HG02852 (cell line): Measurements from ENCODE around the gene GPHB5.
"Not testable (repeated sequence)": the region's sequence is repeated elsewhere in the genome, so short reads cannot be mapped to it uniquely, and the experiment has no call there.

ENCODE experiments used
- ATAC-seq: cut with Tn5 transposase; IDR thresholded peaks from one replicate; pipeline ENCODE4 v1.9.1; 2021; ENCODE audit warnings: mild to moderate bottlenecking, moderate library complexity; ENCODE audit not compliant: unreplicated experiment

The GPHB5 gene

DNA sequence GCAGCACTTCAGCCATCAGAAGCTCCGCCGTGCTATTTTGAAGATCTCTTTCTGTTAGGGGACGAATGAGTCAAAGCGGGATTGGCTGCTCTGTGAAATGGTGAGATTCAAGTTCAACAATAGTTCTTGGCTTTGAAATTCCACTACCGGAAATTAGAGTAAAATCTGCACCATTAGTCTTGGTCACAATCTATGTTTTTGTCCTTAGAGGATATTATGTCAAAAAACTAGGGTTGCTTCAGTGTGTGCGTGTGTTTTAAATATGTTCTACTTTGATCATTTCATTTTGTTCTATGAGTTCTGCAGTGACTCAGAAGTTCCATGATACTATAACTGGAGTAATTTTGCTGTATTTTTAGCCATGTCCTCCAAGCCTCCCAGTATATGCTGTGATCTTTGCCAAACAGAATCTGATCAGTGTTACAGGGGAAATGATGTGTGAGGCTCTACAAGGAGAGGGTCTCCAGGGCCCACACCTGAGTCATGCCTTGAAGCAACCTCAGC, 22.6 kb downstream of the GPHB5 start:
- ATAC-seq, result peak; percentile 52

DNA sequence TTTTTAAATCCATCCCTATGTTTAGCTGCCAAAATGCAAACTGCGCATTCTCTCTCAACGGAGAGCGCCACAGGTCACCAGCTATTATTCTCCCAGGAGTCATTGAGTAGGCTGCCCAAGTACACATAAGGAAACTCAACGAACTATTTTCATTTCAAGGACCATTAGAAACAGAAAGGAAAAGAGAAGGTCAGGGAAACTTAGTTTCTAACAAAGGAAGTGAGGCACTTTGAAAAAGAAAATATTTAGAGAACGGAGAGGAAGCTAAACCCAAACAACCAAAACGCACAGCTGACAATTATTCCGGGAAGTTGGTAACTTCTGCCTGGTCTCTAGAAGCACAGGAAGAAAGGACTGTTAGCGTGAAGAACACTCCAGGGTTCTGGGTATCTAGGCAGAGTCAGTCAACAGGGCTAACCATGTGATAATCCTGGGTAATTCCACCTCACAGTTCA, 23.5 kb downstream of the GPHB5 start:
- no peak for ATAC-seq

DNA sequence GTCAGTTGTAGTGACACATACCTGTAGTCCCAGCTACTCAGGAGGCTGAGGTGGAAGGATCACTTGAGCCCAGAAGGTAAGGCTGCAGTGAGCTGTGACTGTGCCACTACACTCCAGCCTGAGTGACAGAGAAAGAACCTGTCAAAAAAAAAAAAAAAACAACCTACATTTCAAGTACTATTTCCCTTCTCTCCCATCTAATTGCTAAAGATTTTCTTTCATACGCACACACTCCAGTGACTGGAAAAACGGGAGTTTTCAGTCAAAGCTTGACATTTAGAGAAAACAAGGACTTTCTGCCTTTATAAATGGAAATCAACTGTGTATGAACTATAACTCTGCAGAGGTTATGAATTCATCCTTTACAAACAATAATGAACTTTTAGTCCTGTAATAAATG, 25.9 kb downstream of the GPHB5 start:
- ATAC-seq, result no peak

DNA sequence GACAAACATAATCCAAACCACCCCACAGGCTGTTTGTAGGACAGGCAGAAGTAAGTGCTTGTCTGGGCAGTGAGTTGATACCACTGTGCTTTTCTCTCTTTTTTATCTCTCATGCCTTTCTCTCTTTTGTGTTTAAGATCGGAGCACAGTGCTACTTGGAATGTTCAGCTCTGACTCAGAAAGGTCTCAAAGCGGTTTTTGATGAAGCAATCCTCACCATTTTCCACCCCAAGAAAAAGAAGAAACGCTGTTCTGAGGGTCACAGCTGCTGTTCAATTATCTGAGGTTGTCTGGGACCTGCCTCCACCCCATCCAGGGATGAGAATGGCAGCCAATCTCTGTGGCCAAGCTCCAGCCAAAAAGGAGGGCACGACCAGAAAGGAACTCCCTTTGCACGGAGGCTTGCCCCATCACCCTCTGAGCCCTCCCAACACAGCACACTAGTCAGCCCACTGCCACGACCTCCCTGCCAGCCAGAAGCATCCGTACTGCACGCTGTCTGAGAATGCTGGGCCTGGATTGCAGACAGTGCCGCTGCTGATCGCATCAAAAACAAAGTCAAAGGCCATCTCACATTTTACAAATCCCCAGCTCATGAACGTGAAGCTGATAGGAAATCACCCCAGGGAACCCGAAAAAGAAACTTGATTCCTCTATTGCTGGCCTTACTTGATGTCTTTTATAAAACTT, 27.8 kb downstream of the GPHB5 start:
- ATAC-seq, result no peak

DNA sequence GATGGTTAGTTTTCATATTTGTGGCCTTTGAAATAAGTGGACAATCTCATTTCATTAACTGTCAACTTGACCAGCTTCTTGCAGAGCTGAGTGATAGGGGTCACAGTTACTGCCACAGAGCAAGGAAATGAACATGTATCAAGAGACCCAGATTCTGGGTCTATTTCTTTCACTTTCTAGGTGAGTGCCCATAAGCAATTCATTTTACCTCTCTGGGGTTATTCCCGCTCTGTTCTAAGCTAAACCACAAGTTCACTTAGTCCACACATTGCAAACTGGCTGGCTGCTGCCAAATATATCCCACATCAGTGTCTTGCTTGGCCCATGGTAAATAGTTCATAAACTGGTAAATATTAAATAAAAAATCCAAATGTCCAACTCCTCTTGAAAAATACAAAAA, 29.9 kb downstream of the GPHB5 start:
- peak; percentile 47 for ATAC-seq

DNA sequence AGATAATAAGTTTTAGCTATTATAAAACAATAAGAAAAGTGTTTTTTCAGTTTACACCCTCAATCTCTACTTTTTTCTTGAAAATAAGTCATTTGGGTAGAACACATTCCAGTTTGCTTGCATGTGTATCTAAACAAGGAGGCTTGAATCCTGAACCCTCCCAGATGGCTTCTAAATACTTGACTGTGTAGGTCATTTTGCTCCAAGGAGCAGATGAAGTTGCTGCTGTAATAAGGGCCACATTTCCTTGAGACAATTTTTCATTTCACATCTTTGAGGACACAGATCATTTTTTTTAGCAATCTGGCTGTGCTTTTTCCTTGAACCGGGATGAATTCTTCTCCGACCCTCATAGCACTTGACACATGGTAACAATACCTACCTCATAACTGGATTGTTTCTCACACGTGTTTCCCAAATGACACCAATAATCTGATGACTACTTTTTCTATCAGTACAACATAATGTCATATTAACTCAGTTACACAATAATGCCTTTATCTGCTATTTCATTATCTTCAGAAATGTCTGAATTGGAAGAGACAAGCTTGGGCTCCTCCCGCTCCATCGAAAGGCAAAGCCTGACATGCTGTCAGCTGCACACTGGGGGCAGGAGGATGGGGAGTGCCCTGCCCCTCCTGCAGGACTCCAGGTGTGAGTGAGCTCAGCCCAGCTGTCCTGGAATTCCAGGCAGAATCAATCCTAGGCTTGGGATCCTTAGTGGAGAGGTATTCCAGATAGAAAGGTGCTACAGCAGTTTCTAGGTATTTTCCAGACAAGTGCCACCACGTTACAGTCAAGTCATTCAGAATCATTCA, 30.9 kb downstream of the GPHB5 start:
- ATAC-seq, result no peak

DNA sequence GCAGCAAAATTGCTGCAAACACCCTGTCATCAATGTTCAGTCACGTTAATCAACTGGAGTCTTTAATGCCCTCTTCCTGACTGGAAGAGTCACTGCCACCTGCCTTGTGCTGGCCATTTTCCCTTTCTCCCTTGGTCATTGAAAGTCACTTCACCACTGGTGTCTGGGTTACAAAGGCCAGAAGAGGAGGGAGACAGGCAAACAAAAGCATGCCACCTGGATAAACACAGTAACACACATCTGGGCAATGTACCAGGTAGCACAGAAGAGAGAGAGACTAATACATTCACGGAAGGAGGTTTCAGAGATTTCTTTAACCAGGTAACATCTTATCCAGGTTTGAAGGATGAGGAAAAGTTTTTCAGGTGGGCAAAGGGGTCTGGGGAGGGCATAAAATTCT, 32.7 kb downstream of the GPHB5 start:
- ATAC-seq, result no peak

DNA sequence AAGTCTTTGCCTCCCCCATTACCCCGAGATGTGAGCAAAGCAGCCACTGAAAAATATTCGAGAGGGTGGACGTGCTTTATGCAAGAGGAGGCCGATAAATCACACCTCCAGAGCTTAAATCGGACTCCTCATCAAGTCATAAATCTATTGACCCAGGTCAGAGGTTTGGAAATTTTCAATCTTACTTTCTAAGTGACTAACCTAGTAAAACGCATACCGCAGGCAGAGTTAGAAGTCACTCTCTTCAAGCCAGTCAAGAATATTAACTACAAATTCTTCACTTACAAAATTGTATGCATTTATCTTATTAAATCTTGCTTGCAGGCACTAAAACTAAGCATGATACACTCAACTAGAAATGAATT, 34.9 kb downstream of the GPHB5 start:
- ATAC-seq, result peak; percentile 36

DNA sequence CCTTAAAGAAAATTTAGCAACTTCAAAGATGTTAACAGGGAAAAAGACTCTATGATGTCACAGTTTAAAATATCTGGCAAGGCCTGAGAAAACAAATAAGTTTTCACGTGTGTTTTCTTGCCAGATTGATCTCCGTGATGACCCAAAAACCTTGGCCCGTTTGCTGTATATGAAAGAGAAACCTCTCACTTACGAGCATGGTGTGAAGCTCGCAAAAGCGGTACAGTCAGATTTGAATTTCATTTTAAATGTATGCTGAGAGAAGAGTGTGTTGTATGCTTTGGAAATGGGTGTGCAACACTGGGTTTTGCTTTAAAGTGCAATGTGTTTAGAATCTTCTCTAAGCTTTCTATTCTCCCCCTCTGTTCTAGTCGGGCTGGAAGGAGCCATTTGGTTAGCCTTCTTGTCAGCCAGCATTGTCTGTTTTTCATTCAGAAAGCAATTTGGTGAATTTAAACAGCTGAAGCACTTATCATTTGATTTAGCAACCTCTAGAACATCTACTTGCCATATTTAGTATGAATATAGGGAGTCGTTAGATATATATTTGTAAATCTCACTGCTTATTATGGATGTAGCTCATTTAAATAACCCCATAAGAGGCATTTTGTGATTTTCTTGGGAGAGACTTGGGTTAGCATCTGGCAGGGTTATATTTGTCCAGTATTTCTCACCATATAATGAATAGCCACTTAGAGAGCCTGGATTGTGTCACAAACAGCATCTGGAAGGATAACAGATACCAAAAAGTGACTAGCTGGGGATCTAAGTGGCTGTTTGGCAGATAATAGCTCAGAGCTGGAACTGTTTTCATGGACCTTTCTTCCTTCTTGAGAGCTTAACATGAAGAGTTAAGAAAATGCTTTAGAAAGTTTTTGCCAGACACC, 35.5 kb downstream of the GPHB5 start:
- ATAC-seq, result peak; percentile 58

DNA sequence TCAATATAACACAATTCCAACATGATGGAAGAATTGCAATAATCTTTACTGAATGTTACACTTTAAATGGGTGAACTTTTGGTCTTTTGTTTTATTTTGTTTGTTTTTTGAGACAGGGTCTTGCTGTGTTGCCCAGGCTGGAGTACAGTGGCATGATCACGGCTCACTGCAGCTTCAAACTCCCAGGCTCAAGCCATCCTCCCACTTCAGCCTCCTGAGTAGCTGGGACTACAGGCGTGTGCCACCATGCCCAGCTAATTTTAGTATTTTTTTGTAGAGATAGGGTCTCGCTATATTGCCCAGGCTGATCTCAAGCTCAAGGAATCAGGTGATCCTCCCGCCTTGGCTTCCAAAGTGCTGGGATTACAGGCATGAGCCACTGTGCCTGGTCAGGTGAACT, 38.8 kb downstream of the GPHB5 start:
- not testable (repeated sequence) for ATAC-seq

DNA sequence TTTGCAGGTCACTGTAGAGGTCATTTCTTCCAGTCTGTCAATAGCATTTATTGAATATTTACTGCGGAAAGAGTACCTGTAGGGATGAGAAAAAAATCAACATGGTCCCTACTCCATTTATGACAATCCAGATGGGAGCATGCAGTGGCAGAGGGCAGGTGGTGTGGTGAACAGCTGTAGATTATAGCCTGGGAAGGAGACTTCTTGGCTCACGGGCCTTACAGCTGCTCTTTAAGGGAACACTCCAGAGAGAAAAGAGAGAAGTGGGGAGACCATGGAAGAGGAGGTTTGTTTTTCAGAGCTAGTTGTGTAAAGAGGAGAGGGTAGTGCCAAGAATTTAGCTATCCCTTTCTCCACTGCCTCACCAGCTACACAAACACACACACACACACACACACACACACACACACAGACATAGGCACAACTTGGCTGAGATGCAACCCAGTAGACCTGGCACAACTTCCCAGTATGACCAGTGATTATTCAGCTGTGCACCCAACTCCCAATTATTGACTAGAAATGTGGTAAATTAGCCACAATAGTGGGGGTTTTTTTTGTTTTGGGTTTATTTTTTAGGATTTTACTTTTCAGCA, 41.0 kb downstream of the GPHB5 start:
- ATAC-seq, result no peak

DNA sequence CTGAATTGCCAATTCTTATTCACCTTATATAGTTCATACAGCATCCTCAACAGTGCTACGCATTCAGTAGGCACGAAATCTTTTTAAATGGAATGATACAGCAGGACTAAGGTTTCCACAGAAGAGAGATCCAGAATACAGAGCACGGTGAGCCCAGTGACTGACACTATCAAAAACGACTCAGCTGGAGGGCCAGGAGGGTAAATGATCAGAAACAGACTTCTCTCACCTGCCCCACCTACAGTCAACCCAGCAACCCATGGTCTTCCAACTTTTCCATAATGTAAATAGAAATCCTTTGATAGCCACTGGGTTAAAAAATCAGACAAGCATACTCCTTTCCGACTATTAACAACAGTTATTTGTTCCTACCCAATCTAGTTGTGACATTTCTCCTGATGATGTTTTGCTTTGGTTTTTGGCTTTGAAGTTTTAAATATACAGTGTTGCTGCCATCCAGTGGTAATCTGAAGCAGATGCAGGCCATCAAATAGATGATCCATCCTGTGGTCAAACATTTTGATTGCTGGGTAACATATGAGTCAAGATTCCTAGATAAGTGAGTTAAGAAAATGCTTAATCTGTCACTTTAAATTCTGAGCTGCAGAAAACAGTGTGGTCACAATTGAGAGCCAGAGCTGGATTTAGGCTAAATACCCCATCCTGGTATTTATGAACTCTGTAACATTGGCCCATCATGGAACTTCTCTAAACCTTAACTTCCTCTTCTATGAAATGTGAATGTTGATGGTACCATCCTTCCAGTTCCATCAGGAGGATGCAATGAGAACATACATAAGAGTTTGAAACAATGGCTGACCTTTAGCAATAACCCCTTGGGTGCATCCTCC, 42.0 kb downstream of the GPHB5 start:
- no peak for ATAC-seq

DNA sequence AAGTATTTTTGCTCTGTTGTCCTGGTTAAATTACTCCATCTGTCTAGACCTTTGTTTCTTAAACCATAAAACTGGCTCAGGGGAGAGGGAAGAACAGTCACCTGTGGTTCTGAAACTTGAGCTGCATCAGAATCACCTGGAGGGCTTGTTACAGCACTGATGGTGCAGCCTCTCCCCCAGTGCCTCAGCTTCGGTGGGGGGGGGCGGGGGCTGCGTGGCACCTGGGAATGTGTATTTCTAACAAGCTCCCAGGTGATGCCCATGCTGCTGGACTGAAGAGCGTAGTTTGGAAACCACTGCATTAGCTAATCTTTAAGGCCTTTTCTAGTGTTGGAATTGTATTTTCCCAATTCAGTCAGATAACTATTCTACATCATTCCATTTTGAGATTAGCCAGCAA, 42.7 kb downstream of the GPHB5 start:
- no peak for ATAC-seq

DNA sequence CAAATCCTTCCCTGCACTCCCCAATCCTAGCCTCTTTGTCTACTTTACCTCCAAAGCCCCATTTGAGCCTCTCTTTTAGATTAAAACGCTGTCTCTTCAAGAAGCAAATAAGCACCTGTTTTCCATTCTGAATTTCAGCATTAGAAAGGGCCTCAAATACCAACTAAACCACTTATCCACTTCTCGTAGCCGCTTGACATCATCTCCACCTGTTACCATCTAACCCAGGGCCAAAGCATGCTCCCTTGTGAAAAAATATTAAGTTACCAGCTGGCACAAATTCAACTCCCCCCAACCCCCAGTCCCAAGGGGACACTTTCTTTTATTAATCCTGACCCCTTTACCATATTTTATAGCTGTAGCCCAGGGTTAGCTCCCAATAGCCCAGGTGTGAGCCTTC, 43.1 kb downstream of the GPHB5 start:
- ATAC-seq, result no peak

DNA sequence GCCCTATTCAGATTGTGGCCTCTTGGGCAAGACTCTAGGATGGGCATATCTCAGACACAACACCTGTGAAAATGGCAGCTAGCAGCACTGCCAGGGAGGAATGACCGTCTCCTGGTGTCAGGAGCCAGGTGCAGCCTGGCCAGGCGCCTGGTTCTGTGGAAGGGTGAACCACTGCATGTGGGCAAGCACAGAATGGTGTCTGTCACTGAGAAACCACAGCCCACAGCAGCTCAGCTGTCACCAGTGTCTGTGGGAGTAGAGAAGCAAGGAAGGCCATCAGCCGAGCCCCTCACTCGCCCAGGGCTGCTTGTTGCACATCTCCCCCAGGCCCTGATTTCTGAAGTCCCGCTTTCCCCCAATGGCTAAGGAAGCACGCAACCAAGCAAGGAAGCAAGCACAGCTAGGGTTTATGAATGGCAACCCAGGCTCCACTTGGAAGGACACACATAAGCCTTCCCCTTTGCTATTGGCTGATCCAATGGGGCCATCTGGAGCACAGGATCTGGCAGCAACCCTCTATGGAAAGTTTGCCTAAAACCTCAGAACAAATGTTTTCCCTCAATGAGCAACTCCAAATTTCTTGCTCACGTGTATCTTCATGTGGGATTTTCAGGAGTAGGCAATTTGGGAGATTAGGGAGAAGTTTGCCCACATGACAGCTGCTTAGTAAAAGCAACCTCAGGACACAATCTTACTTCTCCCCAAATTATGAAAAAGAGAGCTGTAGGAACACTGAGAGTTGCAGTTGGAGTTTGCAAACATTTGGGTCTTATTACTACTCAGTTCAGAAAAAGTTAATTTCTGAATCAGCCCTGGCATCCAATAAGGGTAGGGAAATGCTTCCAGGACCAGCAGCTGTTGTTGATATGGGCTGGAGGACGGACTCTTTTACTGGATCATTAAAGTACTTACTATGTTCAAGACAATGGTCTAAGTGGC, 44.7 kb downstream of the GPHB5 start:
- no peak for ATAC-seq

DNA sequence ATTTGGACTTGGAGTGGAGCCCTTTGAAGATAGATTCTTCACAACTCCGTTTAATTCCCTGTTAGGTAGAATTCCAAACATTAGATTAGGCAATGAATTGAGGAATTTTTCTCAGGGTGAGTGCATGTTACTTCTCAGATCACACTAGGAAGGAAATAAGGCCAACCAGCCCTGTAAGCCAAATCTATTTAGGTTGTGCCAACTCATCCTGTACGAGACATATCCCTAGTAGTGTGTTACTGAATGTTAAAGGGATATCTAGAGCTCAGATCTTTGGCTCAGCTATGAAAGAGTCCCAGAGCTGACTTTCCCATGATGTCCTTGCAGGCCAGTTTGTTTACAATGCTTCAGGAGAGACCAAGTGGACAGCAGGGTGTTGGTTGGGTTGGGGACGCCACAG, 45.6 kb downstream of the GPHB5 start:
- no peak for ATAC-seq

DNA sequence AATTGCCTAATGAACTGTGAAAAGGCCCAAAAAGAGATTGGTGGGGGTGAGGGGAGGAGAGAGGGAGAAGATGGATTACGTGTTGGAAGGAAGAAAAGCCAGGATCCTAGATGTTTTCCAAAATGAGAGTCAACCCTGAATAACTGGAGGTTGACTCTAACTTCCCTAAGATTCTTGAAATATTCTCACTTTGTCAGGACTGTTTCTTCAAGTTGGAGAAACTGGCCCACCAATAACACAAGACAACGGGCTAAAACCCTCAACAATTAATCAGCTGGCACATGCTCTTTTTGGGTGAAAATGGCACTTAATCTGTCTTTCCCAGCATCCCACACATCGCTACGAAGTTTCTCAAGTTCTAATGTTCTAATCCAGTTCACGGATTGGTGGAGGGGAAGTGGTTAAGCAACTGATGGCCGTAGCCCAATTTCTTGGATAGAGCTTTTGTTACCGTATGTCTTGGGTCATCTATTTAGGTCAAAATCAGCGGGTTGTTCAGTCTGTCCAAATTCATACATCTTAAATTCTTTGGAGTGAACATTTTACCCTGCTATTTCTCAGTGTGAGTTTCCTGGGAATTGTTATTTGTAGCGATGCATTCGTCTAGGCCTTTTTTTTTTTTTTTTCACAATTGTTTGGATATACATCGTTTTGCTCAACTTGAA, 49.0 kb downstream of the GPHB5 start:
- no peak for ATAC-seq

DNA sequence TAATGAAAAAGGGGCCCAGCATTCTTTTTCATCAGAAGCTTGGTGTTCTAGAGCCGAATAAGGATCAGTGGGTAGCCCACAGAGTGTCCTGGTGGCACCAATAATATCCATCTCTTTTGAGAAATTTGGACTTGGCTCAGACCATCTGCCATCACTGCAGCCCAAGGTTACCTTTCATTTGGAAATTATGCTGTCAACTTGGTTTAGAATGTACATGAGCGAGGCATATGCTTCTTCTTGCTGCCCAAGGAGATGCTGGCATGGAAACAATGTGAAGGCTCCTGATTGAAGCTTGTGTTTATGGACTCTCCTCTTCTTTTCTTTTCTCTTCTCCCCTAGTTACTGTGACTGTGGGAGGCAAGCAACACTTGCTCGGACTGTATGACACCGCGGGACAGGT, 50.0 kb downstream of the GPHB5 start:
- ATAC-seq, result no peak
